SU-DHL-6 (cell line): ENCODE data around the gene TMSB15B.
"Not testable (repeated sequence)": the region's sequence is repeated elsewhere in the genome, so short reads cannot be mapped to it uniquely, and the experiment has no call there.

Experiments
- H2AFZ ChIP-seq: fragments of 200-600 bp; sonication (generic); 2 replicates; pipeline ENCODE4 v1.6.1; 2014; ENCODE audit warnings: low read depth, mild to moderate bottlenecking, moderate library complexity, mixed read lengths, antibody characterized with exemption, low read length; ENCODE audit not compliant: severe bottlenecking
- H3F3A ChIP-seq: fragments of 200-600 bp; shearing (Covaris generic); 2 replicates; pipeline ENCODE4 v1.6.0; 2016; ENCODE audit warnings: antibody characterized with exemption, mild to moderate bottlenecking; ENCODE audit not compliant: insufficient read depth
- H3K27ac ChIP-seq: fragments of 200-600 bp; sonication (generic); 2 replicates; pipeline ENCODE4 v1.5.1; 2016; ENCODE audit warnings: low read depth, mild to moderate bottlenecking, low read length, moderate library complexity, mixed read lengths
- H3K27me3 ChIP-seq: fragments of 200-600 bp; sonication (generic), shearing (Covaris generic); 2 replicates; pipeline ENCODE4 v1.6.0; 2014; ENCODE audit warnings: mild to moderate bottlenecking, low read length
- H3K36me3 ChIP-seq: fragments of 200-600 bp; sonication (generic); 2 replicates; pipeline ENCODE4 v1.6.1; 2014; ENCODE audit warnings: mild to moderate bottlenecking, low read length, mixed read lengths
- H3K4me2 ChIP-seq: fragments of 300-600, 200-600 bp; shearing (Covaris generic), sonication (generic); 2 replicates; pipeline ENCODE4 v1.6.0; 2014; ENCODE audit warnings: low read length, low read depth, mild to moderate bottlenecking; ENCODE audit not compliant: poor library complexity, severe bottlenecking
- H3K4me3 ChIP-seq: fragments of 200-600 bp; sonication (generic); 2 replicates; pipeline ENCODE4 v1.5.1; 2014; ENCODE audit warnings: antibody characterized with exemption, low read length, mild to moderate bottlenecking, mixed read lengths; ENCODE audit not compliant: insufficient read depth, poor library complexity, severe bottlenecking
- H3K79me2 ChIP-seq: fragments of 200-600 bp; sonication (generic); 2 replicates; pipeline ENCODE4 v1.6.1; 2014; ENCODE audit warnings: mild to moderate bottlenecking, low read length, moderate library complexity; ENCODE audit not compliant: insufficient read depth
- H3K9ac ChIP-seq: fragments of 200-600 bp; sonication (generic); 2 replicates; pipeline ENCODE4 v1.7.0; 2014; ENCODE audit warnings: mild to moderate bottlenecking, low read length
- H3K9me2 ChIP-seq: fragments of 200-600 bp; sonication (generic); replicated peaks from 2 replicates; pipeline ENCODE4 v1.6.1; 2014; ENCODE audit warnings: low read length; ENCODE audit not compliant: insufficient read depth
- H3K9me3 ChIP-seq: fragments of 200-600 bp; sonication (generic); 2 replicates; pipeline ENCODE4 v1.6.1; 2014; ENCODE audit warnings: low read length, mixed read lengths; ENCODE audit not compliant: insufficient read depth
- H4K20me1 ChIP-seq: fragments of 200-600 bp; sonication (generic); 2 replicates; pipeline ENCODE4 v1.6.1; 2014; ENCODE audit warnings: low read depth, mild to moderate bottlenecking, antibody characterized with exemption, low read length, moderate library complexity, mixed read lengths
- EZH2phosphoT487 ChIP-seq: fragments of 200-600 bp; sonication (generic), shearing (Covaris generic); conservative IDR thresholded peaks from 2 replicates; pipeline ENCODE4 v1.6.1; 2018; ENCODE audit warnings: mild to moderate bottlenecking, antibody characterized with exemption, low read length, moderate library complexity, mixed read lengths
- TF ChIP-seq, protein P1 (sequence below): fragments of 200-600 bp; sonication (generic); IDR thresholded peaks from one replicate; pipeline ENCODE4 v1.5.1; 2017; ENCODE audit warnings: antibody characterized with exemption, mild to moderate bottlenecking, low read length, moderate library complexity; ENCODE audit not compliant: insufficient read depth, poor library complexity, severe bottlenecking

Gene TMSB15B

DNA sequence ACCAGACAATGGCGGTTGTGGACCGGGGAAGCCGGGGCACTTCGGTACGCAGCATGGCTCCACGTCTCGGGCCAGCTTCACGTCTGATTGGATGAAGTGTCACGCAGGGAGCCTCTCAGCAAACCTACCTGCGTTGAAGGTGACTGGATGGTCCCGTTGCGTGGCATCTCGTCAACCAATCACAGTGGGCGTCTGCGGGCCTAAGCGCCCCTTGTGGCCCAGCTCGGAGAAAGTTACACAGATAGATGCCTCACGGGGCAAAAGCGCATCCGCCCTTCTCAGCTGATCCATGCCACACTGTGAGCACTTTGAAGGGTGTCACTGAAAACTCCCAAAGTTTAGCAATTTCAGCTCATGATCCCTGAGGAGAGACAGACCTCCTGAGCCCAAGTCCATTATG, 51.2 kb downstream of the TMSB15B start, which contains the start of gene H2BW1:
H2BW1 (minus strand) TSS at position 103 of the 400 bp plus-strand sequence. CDS start 132 bp downstream, outside the sequence.
- H3F3A ChIP-seq: no peaks in the 10 kb centered on the region
- H3K36me3 ChIP-seq: no peaks in the 10 kb centered on the region
- H3K27ac ChIP-seq: no peak within 1 kb of the TSS
- H2AFZ ChIP-seq: no peak within 1 kb of the TSS
- H3K9me2 ChIP-seq: no peaks in the 10 kb centered on the region
- H3K4me2 ChIP-seq: no peak within 1 kb of the TSS
- no peaks in the 10 kb centered on the region for H3K27me3 ChIP-seq
- no peaks in the 10 kb centered on the region for H4K20me1 ChIP-seq
- no peak for TF ChIP-seq EZH2phosphoT487
- TF ChIP-seq, protein P1, sequence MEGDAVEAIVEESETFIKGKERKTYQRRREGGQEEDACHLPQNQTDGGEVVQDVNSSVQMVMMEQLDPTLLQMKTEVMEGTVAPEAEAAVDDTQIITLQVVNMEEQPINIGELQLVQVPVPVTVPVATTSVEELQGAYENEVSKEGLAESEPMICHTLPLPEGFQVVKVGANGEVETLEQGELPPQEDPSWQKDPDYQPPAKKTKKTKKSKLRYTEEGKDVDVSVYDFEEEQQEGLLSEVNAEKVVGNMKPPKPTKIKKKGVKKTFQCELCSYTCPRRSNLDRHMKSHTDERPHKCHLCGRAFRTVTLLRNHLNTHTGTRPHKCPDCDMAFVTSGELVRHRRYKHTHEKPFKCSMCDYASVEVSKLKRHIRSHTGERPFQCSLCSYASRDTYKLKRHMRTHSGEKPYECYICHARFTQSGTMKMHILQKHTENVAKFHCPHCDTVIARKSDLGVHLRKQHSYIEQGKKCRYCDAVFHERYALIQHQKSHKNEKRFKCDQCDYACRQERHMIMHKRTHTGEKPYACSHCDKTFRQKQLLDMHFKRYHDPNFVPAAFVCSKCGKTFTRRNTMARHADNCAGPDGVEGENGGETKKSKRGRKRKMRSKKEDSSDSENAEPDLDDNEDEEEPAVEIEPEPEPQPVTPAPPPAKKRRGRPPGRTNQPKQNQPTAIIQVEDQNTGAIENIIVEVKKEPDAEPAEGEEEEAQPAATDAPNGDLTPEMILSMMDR: no peak
- H3K9me3 ChIP-seq: no peaks in the 10 kb centered on the region
- no peak within 1 kb of the TSS for H3K9ac ChIP-seq
- H3K79me2 ChIP-seq: no peaks in the 10 kb centered on the region
- H3K4me3 ChIP-seq: no peak within 1 kb of the TSS

DNA sequence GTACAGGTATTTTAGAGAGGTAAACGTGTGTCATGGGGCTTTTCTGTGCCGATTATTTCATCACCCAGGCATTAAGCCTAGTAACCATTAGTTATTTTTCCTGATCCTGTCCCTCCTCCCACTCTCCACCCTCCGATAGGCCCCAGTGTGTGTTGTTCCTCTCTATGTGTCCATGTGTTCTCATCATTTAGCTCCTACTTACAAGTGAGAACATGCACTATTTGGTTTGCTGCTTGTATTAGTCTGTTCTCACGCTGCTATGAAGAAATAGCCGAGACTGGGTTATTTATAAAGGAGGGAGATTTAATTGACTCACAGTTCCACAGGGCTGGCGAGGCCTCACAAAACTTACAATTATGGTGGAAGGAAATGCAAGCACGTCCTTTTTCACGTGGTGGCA, 53.1 kb downstream of the TMSB15B start:
- H3K9me3 ChIP-seq, H3K4me2 ChIP-seq, H3K9ac ChIP-seq, H3K9me2 ChIP-seq, H3F3A ChIP-seq, H3K36me3 ChIP-seq, H2AFZ ChIP-seq, H4K20me1 ChIP-seq, H3K79me2 ChIP-seq, H3K27ac ChIP-seq, H3K27me3 ChIP-seq, H3K4me3 ChIP-seq: not testable (repeated sequence)
